H9 (cell line): Measurements from ENCODE around the gene FBXO11. TPM values are rescaled to one million over a fixed set of nuclear protein-coding genes. Genes with fewer than 3 reads are reported as not detected.
A peak's percentile ranks its signal among the peaks of the same experiment; 100 is the strongest.

Experiments
- DNase-seq: peaks from one replicate; pipeline ENCODE4 v3.0.0-alpha.2; 2017
- H2AFZ ChIP-seq: one replicate; pipeline ENCODE4 v1.6.1; 2013; ENCODE audit warnings: mild to moderate bottlenecking, low read length, control low read depth, moderate library complexity
- H2AK5ac ChIP-seq: 2 replicates; pipeline ENCODE4 v1.6.1; 2013; ENCODE audit warnings: low read length, control low read depth, mixed read lengths; ENCODE audit not compliant: insufficient read length
- H2BK120ac ChIP-seq: one replicate; pipeline ENCODE4 v1.6.1; 2013; ENCODE audit warnings: low read depth, mild to moderate bottlenecking, low read length, control low read depth, inconsistent platforms; ENCODE audit not compliant: poor library complexity, severe bottlenecking
- H2BK12ac ChIP-seq: 2 replicates; pipeline ENCODE4 v1.6.1; 2013; ENCODE audit warnings: low read length, control low read depth, mixed read lengths, low read depth; ENCODE audit not compliant: insufficient read length
- H2BK15ac ChIP-seq: 2 replicates; pipeline ENCODE4 v1.6.1; 2013; ENCODE audit warnings: low read depth, low read length, control low read depth
- H2BK20ac ChIP-seq: one replicate; pipeline ENCODE4 v1.6.1; 2013; ENCODE audit warnings: low read depth, mild to moderate bottlenecking, low read length, control low read depth, inconsistent platforms; ENCODE audit not compliant: poor library complexity, severe bottlenecking
- H2BK5ac ChIP-seq: 2 replicates; pipeline ENCODE4 v1.6.1; 2013; ENCODE audit warnings: low read length, control low read depth, mixed read lengths; ENCODE audit not compliant: insufficient read length
- H3K14ac ChIP-seq: 2 replicates; pipeline ENCODE4 v1.6.1; 2013; ENCODE audit warnings: low read length, control low read depth; ENCODE audit not compliant: insufficient read depth
- H3K18ac ChIP-seq: 2 replicates; pipeline ENCODE4 v1.6.1; 2013; ENCODE audit warnings: low read depth, mild to moderate bottlenecking, mixed read lengths, low read length, control low read depth; ENCODE audit not compliant: insufficient read length
- H3K23ac ChIP-seq: 2 replicates; pipeline ENCODE4 v1.6.1; 2013; ENCODE audit warnings: low read length, control low read depth, mixed read lengths, low read depth; ENCODE audit not compliant: insufficient read length
- H3K23me2 ChIP-seq: 2 replicates; pipeline ENCODE4 v1.6.1; 2013; ENCODE audit warnings: low read depth, mild to moderate bottlenecking, mixed read lengths, low read length, control low read depth; ENCODE audit not compliant: insufficient read length, poor library complexity, severe bottlenecking
- H3K27ac ChIP-seq: 2 replicates; pipeline ENCODE4 v1.5.1; 2013; ENCODE audit warnings: low read length, control low read depth, mixed read lengths, low read depth; ENCODE audit not compliant: insufficient read length
- H3K27me3 ChIP-seq: 2 replicates; pipeline ENCODE4 v1.6.1; 2013; ENCODE audit warnings: low read length, control low read depth, inconsistent platforms; ENCODE audit not compliant: insufficient read depth
- H3K4ac ChIP-seq: 2 replicates; pipeline ENCODE4 v1.6.1; 2013; ENCODE audit warnings: low read depth, mild to moderate bottlenecking, control low read depth, inconsistent platforms, low read length, moderate library complexity
- H3K4me1 ChIP-seq: 2 replicates; pipeline ENCODE4 v1.6.1; 2013; ENCODE audit warnings: low read length, control low read depth, inconsistent platforms; ENCODE audit not compliant: insufficient read depth
- H3K4me2 ChIP-seq: 2 replicates; pipeline ENCODE4 v1.6.1; 2013; ENCODE audit warnings: low read length, control low read depth, mixed read lengths; ENCODE audit not compliant: insufficient read length, insufficient read depth
- H3K56ac ChIP-seq: 2 replicates; pipeline ENCODE4 v1.6.1; 2013; ENCODE audit warnings: low read depth, mild to moderate bottlenecking, mixed read lengths, low read length, control low read depth; ENCODE audit not compliant: insufficient read length
- H3K79me1 ChIP-seq: 2 replicates; pipeline ENCODE4 v1.6.1; 2013; ENCODE audit warnings: low read depth, mild to moderate bottlenecking, moderate library complexity, low read length, control low read depth, inconsistent platforms; ENCODE audit not compliant: insufficient read depth, poor library complexity, severe bottlenecking
- H3K79me2 ChIP-seq: 2 replicates; pipeline ENCODE4 v1.6.1; 2013; ENCODE audit warnings: low read length, control low read depth, inconsistent platforms; ENCODE audit not compliant: insufficient read depth
- H3K9ac ChIP-seq: 2 replicates; pipeline ENCODE4 v1.6.1; 2013; ENCODE audit warnings: low read length, control low read depth, mixed read lengths; ENCODE audit not compliant: insufficient read length; ENCODE audit errors: extremely low read depth
- H3K9me3 ChIP-seq: one replicate; pipeline ENCODE4 v1.6.1; 2013; ENCODE audit warnings: low read depth, low read length, inconsistent platforms; ENCODE audit not compliant: control insufficient read depth
- H3T11ph ChIP-seq: one replicate; pipeline ENCODE4 v1.6.1; 2013; ENCODE audit warnings: mild to moderate bottlenecking, low read length, control low read depth, inconsistent platforms
- H4K20me1 ChIP-seq: one replicate; pipeline ENCODE4 v1.6.1; 2013; ENCODE audit not compliant: control insufficient read depth, insufficient read length, insufficient read depth
- H4K5ac ChIP-seq: 2 replicates; pipeline ENCODE4 v1.6.1; 2013; ENCODE audit warnings: low read depth, mild to moderate bottlenecking, mixed read lengths, low read length, control low read depth; ENCODE audit not compliant: insufficient read length
- H4K8ac ChIP-seq: replicated peaks from 2 replicates; pipeline ENCODE4 v1.6.1; 2013; ENCODE audit warnings: low read length, control low read depth, mixed read lengths, low read depth; ENCODE audit not compliant: insufficient read length
- H4K91ac ChIP-seq: 2 replicates; pipeline ENCODE4 v1.6.1; 2013; ENCODE audit warnings: low read depth, mild to moderate bottlenecking, moderate library complexity, mixed read lengths, low read length, control low read depth; ENCODE audit not compliant: insufficient read length
- H3K27ac Mint-ChIP-seq, 3 experiments: 2 replicates in 2 of 3; 3 replicates in 1 of 3; pipeline ENCODE4 v1.8.0; 2020 to 2021; ENCODE audit warnings: mixed read lengths in 3 of 3, mild to moderate bottlenecking in 1 of 3, moderate library complexity in 1 of 3
- H3K27me3 Mint-ChIP-seq: 2 replicates; pipeline ENCODE4 v1.8.0; 2021; ENCODE audit warnings: low read depth, mild to moderate bottlenecking, moderate library complexity, mixed read lengths
- H3K36me3 Mint-ChIP-seq, 3 experiments: 2 replicates in 2 of 3; 3 replicates in 1 of 3; pipeline ENCODE4 v1.8.0; 2020 to 2021; ENCODE audit warnings: low read depth in 3 of 3, mixed read lengths in 3 of 3; ENCODE audit not compliant: insufficient read depth in 1 of 3
- H3K4me1 Mint-ChIP-seq, 2 experiments: 2 replicates each; pipeline ENCODE4 v1.8.0; 2020; ENCODE audit warnings: mixed read lengths in 2 of 2
- H3K4me3 Mint-ChIP-seq, 2 experiments: 2 replicates in 1 of 2; 3 replicates in 1 of 2; pipeline ENCODE4 v1.8.0; 2020 to 2021; ENCODE audit warnings: mild to moderate bottlenecking in 2 of 2, mixed read lengths in 2 of 2, moderate library complexity in 1 of 2
- H3K9me3 Mint-ChIP-seq, 2 experiments: 2 replicates in 1 of 2; 3 replicates in 1 of 2; pipeline ENCODE4 v1.8.0; 2020; ENCODE audit warnings: mild to moderate bottlenecking in 2 of 2, mixed read lengths in 2 of 2, moderate library complexity in 1 of 2
- WGBS: extraction: QIAGEN DNeasy Blood & Tissue Kit; methylation state at CpG from one replicate; pipeline ENCODE4 v1.1.7; 2013; ENCODE audit warnings: missing lambda C conversion rate, low lambda C conversion rate, mixed read lengths; ENCODE audit not compliant: insufficient read length; ENCODE audit errors: extremely low coverage; 5-methylcytosine and 5-hydroxymethylcytosine counted together
- total RNA-seq: library from RNA; stranded (reverse); gene quantifications from 2 replicates; pipeline ENCODE4 v1.2.1, GENCODE V29; 2021
- TF ChIP-seq, protein P1 (sequence below): fragments of 200-600 bp; sonication (generic); conservative IDR thresholded peaks from 3 replicates; pipeline ENCODE4 v1.8.0; 2021; ENCODE audit warnings: antibody characterized with exemption, mild to moderate bottlenecking

FBXO11 gene
- total RNA-seq, 1 experiment from 2014 or later: 68.8 TPM

DNA sequence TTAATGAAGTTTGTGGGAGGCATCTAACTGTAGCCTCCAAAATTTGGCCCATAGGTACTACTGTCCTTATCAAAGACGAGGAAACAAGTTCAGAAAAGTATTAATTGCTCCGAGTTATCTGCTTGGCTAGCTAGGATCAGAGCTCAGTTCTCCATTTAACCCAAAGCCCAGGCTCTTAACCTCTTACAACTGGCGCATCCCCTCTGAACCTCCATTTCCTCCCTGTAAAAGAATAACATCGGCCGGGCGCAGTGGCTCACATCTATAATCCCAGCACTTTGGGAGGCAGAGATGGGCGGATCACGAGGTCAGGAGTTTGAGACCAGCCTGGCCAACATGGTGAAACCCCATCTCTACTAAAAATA, 126.9 kb downstream of the FBXO11 start:
- DNase-seq: no peak
- Histone ChIP-seq H3K4me1 (peaks cover 4% of the 10 kb centered on the region; the same call in 1 of the 2 replicates), H4K8ac (no peak overlapping the region), H2BK120ac (no peak overlapping the region), H3K23ac (no peak overlapping the region), H3K14ac (no peak overlapping the region), H4K20me1 (no peaks in the 10 kb centered on the region), H3K56ac (no peak overlapping the region), H3K18ac (no peak overlapping the region), H3K27me3 (no peaks in the 10 kb centered on the region), H2BK5ac (no peak overlapping the region), H3K4me2 (no peak overlapping the region), H2BK15ac (no peak overlapping the region), H4K91ac (no peak overlapping the region), H3T11ph (no peak overlapping the region), H2BK20ac (no peak overlapping the region), H3K27ac (no peak overlapping the region), H3K79me2 (peaks cover 4% of the 10 kb centered on the region; the same call in 1 of the 2 replicates), H3K79me1 (no peaks in the 10 kb centered on the region), H2AFZ (no peak overlapping the region), H2AK5ac (no peak overlapping the region), H4K5ac (no peak overlapping the region), H3K9me3 (no peaks in the 10 kb centered on the region), H3K9ac (no peak overlapping the region), H3K4ac (no peak overlapping the region), H3K23me2 (peaks cover 4% of the 10 kb centered on the region), H2BK12ac (no peak overlapping the region)
- Mint-ChIP-seq H3K27me3 (no peaks in the 10 kb centered on the region), H3K27ac (peak overlapping the region in 1 of 3 experiments; percentile 68; a peak in 1 of 7 replicates), H3K9me3 (no peaks in the 10 kb centered on the region), H3K4me1 (peaks cover 27% of the 10 kb centered on the region in 2 experiments), H3K4me3 (no peak overlapping the region), H3K36me3 (no peaks in the 10 kb centered on the region; a peak in 1 of 7 replicates)
- TF ChIP-seq, protein P1, sequence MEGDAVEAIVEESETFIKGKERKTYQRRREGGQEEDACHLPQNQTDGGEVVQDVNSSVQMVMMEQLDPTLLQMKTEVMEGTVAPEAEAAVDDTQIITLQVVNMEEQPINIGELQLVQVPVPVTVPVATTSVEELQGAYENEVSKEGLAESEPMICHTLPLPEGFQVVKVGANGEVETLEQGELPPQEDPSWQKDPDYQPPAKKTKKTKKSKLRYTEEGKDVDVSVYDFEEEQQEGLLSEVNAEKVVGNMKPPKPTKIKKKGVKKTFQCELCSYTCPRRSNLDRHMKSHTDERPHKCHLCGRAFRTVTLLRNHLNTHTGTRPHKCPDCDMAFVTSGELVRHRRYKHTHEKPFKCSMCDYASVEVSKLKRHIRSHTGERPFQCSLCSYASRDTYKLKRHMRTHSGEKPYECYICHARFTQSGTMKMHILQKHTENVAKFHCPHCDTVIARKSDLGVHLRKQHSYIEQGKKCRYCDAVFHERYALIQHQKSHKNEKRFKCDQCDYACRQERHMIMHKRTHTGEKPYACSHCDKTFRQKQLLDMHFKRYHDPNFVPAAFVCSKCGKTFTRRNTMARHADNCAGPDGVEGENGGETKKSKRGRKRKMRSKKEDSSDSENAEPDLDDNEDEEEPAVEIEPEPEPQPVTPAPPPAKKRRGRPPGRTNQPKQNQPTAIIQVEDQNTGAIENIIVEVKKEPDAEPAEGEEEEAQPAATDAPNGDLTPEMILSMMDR: no peak
- WGBS: no CpG with 5 or more reads among the region's 8 CpGs
